WTC11 (cell line): ENCODE measurements around the gene ZNF763.
A peak's percentile ranks its signal among the peaks of the same experiment; 100 is the strongest.

Source experiments
- CTCF ChIP-seq: fragments of 200-600 bp; IDR thresholded peaks from 2 replicates; pipeline ENCODE4 v1.8.0; 2022; ENCODE audit warnings: antibody characterized with exemption
- ELF4 ChIP-seq: sonication (generic); formaldehyde crosslinking; IDR thresholded peaks from 2 replicates; pipeline ENCODE4 v1.8.1; 2022; ENCODE audit warnings: low read depth, mild to moderate bottlenecking, moderate library complexity, missing genetic modification reagents
- ETV6 ChIP-seq: sonication (generic); formaldehyde crosslinking; IDR thresholded peaks from 2 replicates; pipeline ENCODE4 v1.8.1; 2022; ENCODE audit warnings: mild to moderate bottlenecking, missing genetic modification reagents
- FOXP4 ChIP-seq: sonication (generic); formaldehyde crosslinking; IDR thresholded peaks from 2 replicates; pipeline ENCODE4 v1.8.0; 2022; ENCODE audit warnings: mild to moderate bottlenecking, missing genetic modification reagents
- GABPB1 ChIP-seq: sonication (generic); formaldehyde crosslinking; IDR thresholded peaks from 2 replicates; pipeline ENCODE4 v1.8.1; 2023; ENCODE audit warnings: mild to moderate bottlenecking, missing genetic modification reagents
- MXD4 ChIP-seq: fragments of 250-450 bp; sonication (Bioruptor Pico); IDR thresholded peaks from 2 replicates; pipeline ENCODE4 v1.8.0; 2021; ENCODE audit warnings: mild to moderate bottlenecking, moderate library complexity, borderline replicate concordance
- NR2C2 ChIP-seq: sonication (generic); formaldehyde crosslinking; IDR thresholded peaks from 2 replicates; pipeline ENCODE4 v1.8.0; 2022; ENCODE audit warnings: mild to moderate bottlenecking, missing genetic modification reagents
- TCF7 ChIP-seq: sonication (generic); formaldehyde crosslinking; IDR thresholded peaks from 2 replicates; pipeline ENCODE4 v1.8.0; 2022; ENCODE audit warnings: mild to moderate bottlenecking, low read depth, missing genetic modification reagents, moderate library complexity
- USF1 ChIP-seq: sonication (generic); formaldehyde crosslinking; IDR thresholded peaks from 2 replicates; pipeline ENCODE4 v1.8.0; 2022; ENCODE audit warnings: mild to moderate bottlenecking, missing genetic modification reagents
- ZNF121 ChIP-seq: sonication (generic); formaldehyde crosslinking; IDR thresholded peaks from 2 replicates; pipeline ENCODE4 v1.8.0; 2023; ENCODE audit warnings: missing genetic modification reagents
- ZNF317 ChIP-seq: sonication (generic); formaldehyde crosslinking; IDR thresholded peaks from 2 replicates; pipeline ENCODE4 v1.8.1; 2023; ENCODE audit warnings: low read depth, mild to moderate bottlenecking, moderate library complexity, missing genetic modification reagents, borderline replicate concordance
- TF ChIP-seq, protein P1 (sequence below): sonication (generic); formaldehyde crosslinking; conservative IDR thresholded peaks from 2 replicates; pipeline ENCODE4 v1.8.1; 2022; ENCODE audit warnings: mild to moderate bottlenecking, missing genetic modification reagents
- TF ChIP-seq, protein P2 (sequence below): sonication (generic); formaldehyde crosslinking; IDR thresholded peaks from 2 replicates; pipeline ENCODE4 v1.8.1; 2022; ENCODE audit warnings: mild to moderate bottlenecking, moderate library complexity, missing genetic modification reagents
- TF ChIP-seq, protein P3 (sequence below): sonication (generic); formaldehyde crosslinking; IDR thresholded peaks from 2 replicates; pipeline ENCODE4 v1.8.1; 2023; ENCODE audit warnings: mild to moderate bottlenecking, missing genetic modification reagents, moderate library complexity

- no peak for TF ChIP-seq MXD4 (CRISPR knock-in tag)
- TF ChIP-seq, protein P1, sequence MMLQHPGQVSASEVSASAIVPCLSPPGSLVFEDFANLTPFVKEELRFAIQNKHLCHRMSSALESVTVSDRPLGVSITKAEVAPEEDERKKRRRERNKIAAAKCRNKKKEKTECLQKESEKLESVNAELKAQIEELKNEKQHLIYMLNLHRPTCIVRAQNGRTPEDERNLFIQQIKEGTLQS = no peak
- no peak for TF ChIP-seq USF1 (CRISPR knock-in tag)
- no peak for TF ChIP-seq CTCF
- no peak for TF ChIP-seq TCF7 (CRISPR knock-in tag)
- TF ChIP-seq, protein P2, sequence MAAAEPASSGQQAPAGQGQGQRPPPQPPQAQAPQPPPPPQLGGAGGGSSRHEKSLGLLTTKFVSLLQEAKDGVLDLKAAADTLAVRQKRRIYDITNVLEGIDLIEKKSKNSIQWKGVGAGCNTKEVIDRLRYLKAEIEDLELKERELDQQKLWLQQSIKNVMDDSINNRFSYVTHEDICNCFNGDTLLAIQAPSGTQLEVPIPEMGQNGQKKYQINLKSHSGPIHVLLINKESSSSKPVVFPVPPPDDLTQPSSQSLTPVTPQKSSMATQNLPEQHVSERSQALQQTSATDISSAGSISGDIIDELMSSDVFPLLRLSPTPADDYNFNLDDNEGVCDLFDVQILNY (CRISPR knock-in tag) = no peak
- TF ChIP-seq GABPB1 (CRISPR knock-in tag) = no peak
- no peak for TF ChIP-seq ELF4 (CRISPR knock-in tag)
- no peak for TF ChIP-seq ZNF317 (CRISPR knock-in tag)
- TF ChIP-seq, protein P3, sequence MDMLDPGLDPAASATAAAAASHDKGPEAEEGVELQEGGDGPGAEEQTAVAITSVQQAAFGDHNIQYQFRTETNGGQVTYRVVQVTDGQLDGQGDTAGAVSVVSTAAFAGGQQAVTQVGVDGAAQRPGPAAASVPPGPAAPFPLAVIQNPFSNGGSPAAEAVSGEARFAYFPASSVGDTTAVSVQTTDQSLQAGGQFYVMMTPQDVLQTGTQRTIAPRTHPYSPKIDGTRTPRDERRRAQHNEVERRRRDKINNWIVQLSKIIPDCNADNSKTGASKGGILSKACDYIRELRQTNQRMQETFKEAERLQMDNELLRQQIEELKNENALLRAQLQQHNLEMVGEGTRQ (CRISPR knock-in tag) = no peak
- no peak for TF ChIP-seq NR2C2 (CRISPR knock-in tag)
- no peak for TF ChIP-seq ZNF121 (CRISPR knock-in tag)
- TF ChIP-seq ETV6 (CRISPR knock-in tag) = peak; percentile 59; the same call in 1 of the 2 replicates
- TF ChIP-seq FOXP4 = no peak
Observed at GRCh38 chr19:11987405-11988281, 22.8 kb downstream of the ZNF763 start.
